ENCODE measurements around the gene INS.

INS gene

DNA sequence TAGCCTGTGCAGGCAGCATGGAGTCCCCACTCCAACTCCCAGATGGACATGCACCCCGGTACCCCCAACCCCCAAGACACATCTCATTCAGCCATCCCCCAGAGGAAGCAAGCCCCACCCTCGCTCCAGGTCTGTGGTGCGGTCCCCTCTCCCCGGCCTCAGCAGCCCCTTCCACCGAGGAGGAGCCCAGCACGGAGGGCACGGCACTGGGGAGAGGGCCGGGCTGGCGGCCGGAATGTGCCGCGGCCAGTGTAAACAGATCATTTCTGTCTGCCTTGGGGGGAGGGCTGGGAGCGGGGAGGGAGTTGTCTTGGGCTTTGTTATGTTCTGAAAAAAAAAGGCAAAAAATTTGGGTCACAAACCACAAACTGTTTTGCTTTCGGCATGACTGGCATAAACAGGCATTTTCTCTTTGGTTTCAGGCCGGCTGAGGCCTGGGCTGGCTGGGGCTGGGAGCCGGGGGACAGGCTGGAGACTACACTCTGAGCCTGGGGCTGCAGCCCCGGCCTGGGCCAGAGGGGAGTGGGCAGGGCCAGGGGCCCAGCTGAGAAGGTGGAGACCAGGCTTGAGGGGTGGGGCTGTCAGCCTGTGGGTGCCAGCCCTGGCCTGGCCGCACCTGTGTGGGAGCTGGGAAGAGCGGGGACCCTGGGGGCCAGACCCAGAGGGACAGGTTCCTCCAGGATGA lies 38.6 kb downstream of the INS start:
- DNase-seq (ENCODE audit: low spot score) = no peak
- in situ Hi-C loops (cut with MboI; ENCODE audit: low pct_unique_long_range_greater_than_20kb, low sequenced_read_pairs, unreplicated experiment) = no loop called here
- TF ChIP-seq, protein P1, sequence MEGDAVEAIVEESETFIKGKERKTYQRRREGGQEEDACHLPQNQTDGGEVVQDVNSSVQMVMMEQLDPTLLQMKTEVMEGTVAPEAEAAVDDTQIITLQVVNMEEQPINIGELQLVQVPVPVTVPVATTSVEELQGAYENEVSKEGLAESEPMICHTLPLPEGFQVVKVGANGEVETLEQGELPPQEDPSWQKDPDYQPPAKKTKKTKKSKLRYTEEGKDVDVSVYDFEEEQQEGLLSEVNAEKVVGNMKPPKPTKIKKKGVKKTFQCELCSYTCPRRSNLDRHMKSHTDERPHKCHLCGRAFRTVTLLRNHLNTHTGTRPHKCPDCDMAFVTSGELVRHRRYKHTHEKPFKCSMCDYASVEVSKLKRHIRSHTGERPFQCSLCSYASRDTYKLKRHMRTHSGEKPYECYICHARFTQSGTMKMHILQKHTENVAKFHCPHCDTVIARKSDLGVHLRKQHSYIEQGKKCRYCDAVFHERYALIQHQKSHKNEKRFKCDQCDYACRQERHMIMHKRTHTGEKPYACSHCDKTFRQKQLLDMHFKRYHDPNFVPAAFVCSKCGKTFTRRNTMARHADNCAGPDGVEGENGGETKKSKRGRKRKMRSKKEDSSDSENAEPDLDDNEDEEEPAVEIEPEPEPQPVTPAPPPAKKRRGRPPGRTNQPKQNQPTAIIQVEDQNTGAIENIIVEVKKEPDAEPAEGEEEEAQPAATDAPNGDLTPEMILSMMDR (IDR thresholded peaks at IDR 0.05; ENCODE audit: extremely low read depth, insufficient read depth, missing control alignments) = no peak

DNA sequence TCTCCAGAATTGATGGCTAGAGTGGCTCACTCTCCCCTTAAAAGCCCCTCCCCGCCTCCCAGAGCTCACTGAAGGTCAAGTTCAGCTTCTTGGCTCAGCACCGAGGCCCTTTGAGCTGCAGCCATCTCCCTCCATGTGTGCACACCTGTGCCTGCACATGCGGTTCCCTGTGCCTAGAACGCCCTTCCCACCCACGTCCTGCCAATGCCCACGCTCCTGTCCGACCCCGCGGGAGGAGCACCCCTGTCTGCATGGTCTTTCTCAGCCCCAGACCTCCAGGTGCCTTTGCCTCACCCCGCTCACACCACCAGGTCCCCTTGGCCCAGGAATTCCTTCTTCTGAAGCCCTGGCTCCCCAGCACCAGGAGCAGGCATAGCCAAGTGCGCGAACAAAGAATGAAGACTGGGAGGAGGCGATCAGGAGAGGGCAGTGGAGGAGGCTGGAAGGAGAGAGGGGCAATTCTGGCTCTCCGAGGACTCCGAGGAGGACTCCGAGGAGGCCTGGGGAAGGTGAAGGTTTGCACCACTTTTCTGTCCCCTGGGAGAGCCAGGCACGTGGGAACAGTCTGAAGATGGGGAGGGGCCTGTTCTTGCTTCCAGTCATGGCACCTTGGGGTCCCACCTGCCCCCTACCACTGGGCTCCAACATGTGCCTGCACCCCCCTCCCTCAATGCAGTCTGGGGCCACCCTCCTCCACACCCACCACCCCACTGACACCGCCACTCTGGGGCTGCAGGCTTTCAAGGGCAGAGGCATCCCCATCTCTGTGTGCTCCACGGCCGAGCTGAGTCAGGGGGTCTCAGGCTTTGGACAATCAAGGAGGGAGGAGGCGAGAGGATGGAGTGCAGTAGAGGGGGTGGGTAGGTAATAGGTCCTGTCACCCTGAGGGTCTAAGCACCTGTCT lies 39.5 kb downstream of the INS start:
- in situ Hi-C loops (cut with MboI; ENCODE audit: low pct_unique_long_range_greater_than_20kb, low sequenced_read_pairs, unreplicated experiment) = no loop called here
- TF ChIP-seq, protein P1 (IDR thresholded peaks at IDR 0.05; ENCODE audit: extremely low read depth, insufficient read depth, missing control alignments) = no peak
- no peak for DNase-seq (ENCODE audit: low spot score)

DNA sequence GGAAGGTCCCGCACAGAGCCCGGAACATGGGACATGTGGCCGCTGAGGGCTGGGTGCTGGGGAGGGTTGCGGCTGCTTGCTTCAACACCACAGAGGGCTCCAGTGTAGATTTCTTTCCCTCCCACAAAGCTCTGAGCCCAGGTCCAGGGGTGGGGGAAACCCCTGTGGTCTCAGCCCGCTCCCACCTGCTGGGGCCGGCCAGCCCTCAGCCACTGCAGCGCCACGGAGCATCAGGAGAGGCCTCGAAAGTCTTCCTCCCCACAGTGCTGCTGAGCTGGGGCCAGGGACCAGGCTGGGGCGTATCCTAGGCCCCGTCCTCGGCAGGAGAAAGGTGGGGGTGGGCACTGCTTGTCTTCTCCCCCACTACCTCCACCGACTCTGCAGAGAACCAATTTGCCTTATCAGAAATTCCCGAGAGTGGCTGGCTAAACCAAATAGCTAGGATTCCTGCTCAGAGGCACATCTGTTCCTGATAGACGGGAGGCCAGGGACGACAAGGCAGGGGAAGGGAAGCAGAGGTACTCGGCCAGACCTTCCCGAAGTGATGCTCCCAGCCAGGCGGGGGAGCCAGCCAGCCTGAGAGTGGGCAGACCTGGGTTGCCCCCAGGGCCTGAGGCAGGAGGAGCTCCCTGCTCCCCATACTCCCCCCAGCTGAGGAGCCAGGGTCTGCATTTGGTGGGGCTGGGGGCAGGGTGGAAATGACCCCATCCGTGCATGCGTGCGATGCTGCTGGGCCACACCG lies 40.5 kb downstream of the INS start:
- DNase-seq (ENCODE audit: low spot score) = no peak
- TF ChIP-seq, protein P1 (IDR thresholded peaks at IDR 0.05; ENCODE audit: extremely low read depth, insufficient read depth, missing control alignments) = no peak
- in situ Hi-C loops (cut with MboI; ENCODE audit: low pct_unique_long_range_greater_than_20kb, low sequenced_read_pairs, unreplicated experiment) = no loop called here

DNA sequence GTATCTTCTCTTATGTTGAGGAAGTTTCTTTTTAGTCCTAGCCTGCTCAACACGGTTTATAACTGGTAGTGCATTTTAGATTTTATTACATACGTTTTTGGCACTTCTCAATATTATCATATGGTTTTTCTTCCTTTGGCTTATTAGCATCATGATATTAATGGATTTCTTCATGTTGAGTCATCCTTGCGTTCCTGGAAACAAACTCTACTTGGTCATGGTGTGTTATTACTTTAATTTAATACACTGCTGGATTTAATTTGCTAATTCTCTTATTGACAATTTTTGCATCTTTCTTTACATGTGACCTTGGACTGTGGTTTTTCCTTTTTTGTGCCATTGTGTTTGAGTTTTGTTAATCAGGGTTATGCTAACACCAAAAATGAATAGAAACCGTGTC lies 42.3 kb downstream of the INS start:
- TF ChIP-seq, protein P1 (IDR thresholded peaks at IDR 0.05; ENCODE audit: extremely low read depth, insufficient read depth, missing control alignments) = no peak
- in situ Hi-C loops (cut with MboI; ENCODE audit: low pct_unique_long_range_greater_than_20kb, low sequenced_read_pairs, unreplicated experiment) = no loop called here

DNA sequence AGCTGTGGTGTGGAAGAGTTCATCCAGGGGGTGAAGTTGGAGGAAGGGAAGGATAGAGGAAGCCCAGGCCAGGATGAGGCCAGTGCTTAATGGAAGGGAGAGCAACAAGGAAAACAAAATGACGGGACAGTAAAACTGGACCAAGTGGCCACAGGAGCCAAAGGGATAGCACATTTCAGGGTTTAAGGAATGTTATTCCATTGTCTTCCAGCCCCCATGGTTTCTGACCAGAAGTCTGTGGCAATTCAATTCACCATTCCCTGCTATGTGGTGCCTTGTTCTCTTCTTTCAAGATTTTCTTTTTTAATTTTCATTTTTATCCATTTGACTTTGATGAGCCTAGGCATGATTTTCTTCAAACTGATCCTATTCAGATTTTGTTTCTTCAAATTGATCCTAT lies 44.3 kb downstream of the INS start:
- in situ Hi-C loops (cut with MboI; ENCODE audit: low pct_unique_long_range_greater_than_20kb, low sequenced_read_pairs, unreplicated experiment) = no loop called here
- no peak for DNase-seq (ENCODE audit: low spot score)
- TF ChIP-seq, protein P1 (IDR thresholded peaks at IDR 0.05; ENCODE audit: extremely low read depth, insufficient read depth, missing control alignments) = no peak

More for the DNA sequence above, 42.3 kb downstream of the INS start:
- DNase-seq (ENCODE audit: low spot score) = no peak

DNA sequence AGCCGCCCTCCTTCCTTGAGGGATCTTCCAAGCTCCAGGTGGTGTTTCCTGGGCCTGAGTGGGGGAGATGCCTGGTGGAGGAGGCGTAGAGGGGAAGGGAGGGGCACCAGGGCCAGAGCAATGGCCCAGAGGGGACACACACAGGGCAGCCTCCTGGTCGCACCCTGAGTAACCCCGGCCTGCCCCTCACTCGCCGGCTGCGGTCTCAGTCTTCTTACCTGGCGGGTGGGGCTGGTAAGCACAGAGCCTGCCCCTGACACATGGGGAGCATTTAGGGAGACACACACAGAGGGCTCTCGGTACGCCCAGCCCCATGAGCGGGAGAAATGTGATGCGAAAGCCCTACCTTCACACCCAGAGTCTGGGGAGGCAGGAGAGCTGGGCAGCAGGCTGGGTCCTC lies 45.7 kb downstream of the INS start:
- TF ChIP-seq, protein P1 (IDR thresholded peaks at IDR 0.05; ENCODE audit: extremely low read depth, insufficient read depth, missing control alignments) = no peak
- in situ Hi-C loops (cut with MboI; ENCODE audit: low pct_unique_long_range_greater_than_20kb, low sequenced_read_pairs, unreplicated experiment) = no loop called here
- no peak for DNase-seq (ENCODE audit: low spot score)

Measured in GM13977 (cell line).